Hippocampal formation (tissue), 2 donors: Measurements from ENCODE around the gene RAB11FIP3.
A peak's percentile ranks its signal among the peaks of the same experiment; 100 is the strongest.
"Not testable (repeated sequence)": the region's sequence is repeated elsewhere in the genome, so short reads cannot be mapped to it uniquely, and the experiment has no call there.

Experiments
- DNase-seq, 2 donors: peaks; one replicate each; lab custom pipeline; 2025; lab: John Stamatoyannopoulos, UW

The RAB11FIP3 gene

DNA sequence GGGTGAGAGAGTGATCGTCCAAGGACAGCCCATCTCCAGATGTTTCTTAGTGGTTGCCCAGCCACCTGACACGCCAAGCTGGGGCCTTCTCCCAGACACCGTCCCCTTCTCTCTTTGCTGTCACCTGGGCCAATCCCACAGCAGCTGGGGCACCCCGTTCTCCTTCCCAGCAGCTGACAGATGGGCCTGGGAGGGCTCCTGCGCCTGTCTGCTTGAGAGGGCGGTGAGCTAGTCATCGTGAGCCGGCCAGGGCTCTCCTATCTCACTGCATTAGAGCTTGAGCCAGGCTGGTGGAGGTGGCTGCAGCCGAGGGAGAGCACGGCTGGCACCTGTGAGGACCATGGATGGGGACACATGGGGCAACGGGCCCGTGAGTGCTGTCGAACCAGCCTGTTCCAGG lies 41.2 kb downstream of the RAB11FIP3 start:
- no peak for DNase-seq

DNA sequence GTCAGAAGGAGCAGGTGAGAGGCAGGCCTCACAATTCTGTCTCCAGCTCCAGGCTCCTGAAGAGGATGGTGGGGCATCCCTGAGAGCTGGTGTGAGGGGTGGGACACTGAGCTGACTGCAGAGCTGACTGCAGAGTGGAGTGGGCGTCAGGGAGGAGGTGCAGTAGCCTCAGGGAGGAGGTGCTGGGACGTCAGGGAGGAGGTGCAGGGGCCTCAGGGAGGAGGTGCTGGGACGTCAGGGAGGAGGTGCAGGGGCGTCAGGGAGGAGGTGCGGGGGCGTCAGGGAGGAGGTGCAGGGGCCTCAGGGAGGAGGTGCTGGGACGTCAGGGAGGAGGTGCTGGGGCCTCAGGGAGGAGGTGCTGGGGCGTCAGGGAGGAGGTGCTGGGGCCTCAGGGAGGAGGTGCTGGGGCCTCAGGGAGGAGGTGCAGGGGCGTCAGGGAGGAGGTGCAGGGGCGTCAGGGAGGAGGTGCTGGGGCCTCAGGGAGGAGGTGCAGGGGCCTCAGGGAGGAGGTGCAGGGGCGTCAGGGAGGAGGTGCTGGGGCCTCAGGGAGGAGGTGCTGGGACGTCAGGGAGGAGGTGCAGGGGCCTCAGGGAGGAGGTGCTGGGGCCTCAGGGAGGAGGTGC lies 41.9 kb downstream of the RAB11FIP3 start:
- DNase-seq = not testable (repeated sequence)

DNA sequence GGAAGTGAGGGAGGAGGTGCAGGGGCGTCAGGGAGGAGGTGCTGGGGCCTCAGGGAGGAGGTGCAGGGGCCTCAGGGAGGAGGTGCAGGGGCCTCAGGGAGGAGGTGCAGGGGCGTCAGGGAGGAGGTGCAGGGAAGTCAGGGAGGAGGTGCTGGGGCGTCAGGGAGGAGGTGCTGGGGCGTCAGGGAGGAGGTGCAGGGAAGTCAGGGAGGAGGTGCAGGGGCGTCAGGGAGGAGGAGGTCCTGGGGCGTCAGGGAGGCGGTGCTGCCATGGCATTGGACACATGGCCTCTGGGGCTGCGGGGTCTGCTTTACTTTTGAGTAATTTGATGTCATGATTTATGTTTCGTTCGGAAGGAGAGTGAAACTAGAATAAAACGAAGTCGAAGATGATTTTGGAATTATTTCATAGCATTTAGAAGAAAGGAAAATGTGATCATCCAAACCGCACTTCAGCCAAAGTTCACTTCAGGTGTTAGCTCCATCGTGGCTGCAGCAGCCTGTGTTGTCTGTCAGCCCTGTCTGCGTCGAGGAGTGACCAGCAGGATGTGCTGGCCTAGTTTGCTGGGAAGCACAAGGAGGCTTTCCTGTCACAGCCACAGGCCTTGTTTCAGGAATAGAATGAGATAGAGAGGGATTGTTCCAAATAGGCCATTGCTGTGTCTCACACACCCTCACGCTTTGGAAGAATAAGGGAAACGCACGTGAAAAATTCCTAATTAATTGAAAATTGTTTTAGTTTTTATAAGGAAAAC lies 42.8 kb downstream of the RAB11FIP3 start:
- DNase-seq = peak; percentile 18 to 57

DNA sequence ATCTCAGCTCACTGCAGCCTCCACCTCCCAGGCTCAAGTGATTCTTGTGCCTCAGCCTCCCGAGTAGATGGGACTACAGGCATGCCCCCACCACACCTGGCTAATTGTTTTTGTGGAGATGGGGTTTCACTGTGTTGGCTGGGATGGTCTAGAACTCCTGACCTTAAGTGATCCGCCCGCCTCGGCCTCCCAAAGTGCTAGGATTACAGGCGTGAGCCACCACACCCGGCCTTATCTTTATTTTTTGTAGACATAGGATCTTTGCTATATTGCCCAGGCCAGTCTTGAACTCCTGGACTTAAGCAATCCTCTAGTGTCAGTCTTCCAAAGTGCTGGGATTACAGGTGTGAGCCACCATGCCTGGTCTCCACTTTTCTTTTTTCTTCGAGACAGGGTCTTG lies 44.0 kb downstream of the RAB11FIP3 start:
- not testable (repeated sequence) for DNase-seq

DNA sequence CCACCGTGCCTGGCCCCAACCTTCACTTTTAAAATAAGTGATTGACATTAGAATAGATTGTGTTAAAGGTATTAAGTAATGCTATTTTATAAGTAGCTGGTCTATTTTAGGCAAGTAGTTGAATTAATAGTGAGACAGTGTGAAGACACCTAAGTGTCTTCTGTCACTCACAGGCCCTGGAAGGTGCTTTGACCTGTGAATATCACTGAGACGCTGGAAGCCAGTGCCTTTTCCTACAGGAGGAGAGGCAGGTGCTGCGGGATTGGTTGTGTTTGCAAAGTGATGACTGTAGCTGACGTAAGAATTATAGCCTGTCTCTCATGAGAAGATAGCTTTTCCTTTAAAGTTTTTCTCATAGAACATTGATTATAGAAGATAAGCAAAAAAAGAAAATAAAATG lies 45.0 kb downstream of the RAB11FIP3 start:
- DNase-seq = no peak

DNA sequence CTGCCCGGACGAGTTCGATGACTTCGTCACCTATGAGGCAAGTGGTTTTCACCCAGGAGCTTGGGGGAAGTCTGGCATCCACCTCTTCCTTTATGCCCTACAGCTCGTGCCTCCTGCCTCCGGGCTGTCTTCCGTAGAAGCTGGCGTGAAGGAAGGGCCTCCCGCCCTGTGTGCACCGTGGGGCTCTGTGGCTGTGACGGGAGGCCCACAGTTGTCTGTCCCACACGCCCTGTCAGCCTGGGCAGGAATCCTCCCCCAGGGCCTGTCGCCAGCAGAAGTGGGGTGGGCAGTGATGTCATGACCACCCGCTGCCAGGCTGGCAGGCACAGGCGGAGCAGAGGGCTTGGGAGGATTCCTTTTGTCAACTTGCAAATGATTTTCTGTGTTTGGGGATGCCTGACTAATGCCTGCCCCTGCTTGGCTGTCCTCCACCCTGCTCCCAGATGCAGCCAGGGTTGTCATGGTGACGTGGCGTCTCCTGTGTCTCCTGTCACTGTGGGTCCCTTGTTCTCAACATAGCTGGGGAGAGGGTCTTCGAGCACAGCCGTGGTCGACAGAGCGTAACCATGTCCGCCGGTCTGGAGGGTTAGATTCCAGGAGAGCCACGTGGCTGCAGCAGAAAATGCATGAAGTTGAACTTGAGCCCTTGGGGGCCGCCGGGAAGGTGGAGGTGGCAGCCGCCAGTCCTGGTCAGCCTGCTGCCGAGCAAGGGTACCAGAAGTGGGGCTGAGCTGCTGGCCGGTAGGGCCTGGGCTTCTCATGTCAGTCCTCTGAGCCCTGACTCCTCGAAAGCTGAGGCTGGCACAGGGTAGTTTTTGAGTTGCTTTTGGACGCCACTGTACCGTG lies 46.1 kb downstream of the RAB11FIP3 start:
- DNase-seq = peak; percentile 94 to 95

DNA sequence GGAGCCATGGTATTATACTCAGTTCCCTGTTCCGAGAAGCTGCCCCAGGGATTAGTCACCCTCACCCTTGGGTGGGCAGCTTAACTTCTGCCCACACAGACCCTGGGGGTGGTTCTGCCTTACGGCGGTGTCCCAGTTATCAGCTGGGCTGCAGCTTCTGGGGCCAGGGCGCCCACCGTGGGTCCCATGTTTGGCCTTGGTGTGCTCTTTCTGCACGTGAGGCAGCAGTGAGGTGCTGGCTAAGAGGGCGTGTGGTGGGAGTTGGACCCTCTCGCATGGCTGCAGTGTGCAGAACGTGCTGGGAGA lies 46.7 kb downstream of the RAB11FIP3 start:
- no peak for DNase-seq

DNA sequence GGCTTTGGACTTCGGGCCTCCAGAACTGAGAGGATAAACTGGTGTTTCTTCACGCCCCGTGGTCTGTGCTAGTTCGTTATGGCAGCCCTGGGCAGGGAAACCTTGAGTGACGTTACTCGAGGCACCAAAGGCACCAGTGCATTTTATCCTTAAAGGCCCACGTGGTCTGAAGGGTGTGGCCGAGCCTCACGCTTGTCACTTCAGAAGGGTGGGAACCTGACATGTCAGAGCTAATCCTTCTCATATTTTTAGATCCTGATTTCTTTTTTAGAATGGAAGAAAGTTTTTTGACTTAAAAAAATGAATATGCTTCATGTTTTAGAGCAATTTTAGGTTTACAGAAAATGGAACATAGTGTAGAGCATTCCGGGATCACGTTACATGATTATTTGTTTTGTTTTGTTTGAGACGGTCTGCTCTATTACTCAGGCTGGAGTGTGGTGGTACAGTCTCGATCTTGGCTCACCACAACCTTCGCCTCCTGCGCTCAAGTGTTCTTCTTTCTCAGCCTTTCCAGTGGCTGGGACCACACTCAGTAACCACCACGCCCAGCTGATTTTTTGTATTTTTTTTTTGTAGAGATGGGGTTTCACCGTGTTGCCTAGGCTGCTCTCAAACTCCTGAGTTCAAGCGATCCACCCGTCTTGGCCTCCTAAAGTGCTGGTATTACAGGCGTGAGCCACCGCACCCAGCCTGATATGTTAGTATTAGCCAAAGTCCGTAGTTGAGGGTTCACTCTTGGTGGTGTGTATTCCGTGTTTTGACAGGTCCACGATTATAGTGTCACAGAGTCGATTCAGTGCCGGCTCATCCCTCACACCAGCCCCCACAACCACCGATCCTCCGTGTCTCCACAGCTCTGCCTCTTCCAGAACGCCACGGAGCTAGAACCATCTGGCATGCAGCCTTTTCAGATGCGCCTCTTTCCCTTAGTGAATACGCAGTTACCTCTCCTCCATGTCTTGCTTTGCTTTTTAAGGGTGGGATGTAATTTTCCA lies 47.9 kb downstream of the RAB11FIP3 start:
- DNase-seq = no peak

DNA sequence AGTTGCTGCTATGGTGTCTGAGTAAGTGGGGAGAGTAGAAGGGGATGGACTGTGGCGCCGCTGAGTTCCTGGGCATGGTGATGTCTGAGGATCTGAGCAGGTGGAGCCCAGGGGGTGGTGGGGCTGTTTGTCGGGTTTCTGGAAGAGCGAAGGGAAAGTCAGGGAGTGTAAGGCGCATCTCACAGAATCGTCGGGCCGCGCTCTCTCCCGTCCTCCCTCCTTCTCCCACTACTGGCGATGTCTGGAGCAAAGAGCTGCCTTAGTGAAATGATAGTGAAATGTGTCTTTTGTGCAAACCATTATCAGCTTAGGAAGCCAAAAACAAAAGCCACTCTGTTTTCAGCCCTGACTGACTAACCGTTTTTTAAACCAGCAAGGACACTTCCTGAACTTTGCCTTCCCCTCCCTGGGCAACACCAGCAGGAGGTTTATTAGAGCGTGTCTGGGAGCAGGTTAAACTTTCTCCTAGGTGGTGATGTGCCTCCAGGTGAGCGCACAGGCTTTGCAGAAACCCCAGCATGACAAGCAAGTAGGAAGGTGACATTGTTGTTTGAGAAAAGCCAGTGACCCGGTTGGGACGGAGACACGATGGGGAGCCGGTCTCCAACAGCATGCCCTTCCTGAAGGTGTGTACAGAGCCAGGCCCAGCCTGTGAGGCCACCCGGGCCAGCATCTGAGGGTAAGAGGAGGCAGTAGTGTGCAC lies 49.1 kb downstream of the RAB11FIP3 start:
- peak; percentile 45 to 62 for DNase-seq

DNA sequence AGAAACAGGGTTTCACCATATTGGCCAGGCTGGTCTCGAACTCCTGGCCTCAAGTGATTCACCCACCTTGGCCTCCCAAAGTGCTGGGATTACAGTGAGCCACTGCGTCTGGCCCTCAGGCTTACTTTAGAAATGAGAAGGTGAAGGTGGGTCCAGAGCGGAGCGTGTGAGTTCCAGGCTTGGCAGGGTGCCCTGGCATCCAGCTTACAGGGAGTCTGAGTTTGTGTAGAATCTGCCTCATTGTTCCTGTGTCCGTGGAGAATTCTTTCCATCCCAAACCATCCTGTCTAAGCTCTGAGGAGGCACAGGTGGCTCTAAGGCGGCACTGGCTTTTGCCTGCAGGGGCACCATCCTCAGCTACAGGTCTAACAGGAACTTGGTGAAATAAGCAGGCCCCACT lies 50.6 kb downstream of the RAB11FIP3 start:
- DNase-seq = no peak

DNA sequence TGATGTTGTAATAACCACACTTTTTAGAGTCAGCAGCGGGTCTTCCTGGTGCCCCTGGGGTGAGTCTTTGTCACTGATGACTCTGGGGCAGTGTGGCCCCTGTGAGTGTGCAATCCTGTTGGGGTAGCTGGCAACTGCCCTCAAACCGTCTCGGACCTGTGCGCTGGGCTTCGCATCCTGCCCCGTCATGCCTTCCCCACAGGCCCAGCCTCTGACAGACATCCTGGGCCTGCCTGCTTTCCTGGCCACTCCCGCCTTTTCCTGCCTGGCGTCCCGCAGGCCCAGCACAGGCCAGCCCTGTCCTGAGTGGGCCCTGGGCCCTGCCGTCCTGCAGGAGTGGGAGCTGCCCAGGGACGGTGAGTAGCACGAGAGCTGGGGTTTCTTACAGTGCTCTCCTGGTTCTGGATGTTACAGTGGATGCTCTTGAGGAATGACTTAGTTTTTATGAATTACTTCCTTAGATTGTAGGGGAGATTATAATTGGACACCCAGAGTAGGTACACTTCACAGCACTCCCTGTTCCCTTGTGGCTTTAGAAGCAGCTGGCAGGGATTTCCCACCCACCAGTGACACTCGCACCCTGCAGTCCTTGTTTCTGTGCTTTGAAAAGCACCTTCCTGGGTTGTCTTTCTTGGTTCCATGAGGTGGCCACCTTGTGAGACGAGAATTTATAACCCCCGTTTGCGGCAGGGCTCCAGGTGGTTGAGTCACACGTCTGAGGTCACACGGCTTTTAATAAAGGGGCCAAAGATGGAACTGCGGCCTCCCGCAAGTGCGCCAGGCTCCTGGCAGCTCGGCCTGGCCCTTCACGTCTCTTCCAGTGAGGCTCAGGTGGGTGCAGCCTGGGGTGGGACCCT lies 52.1 kb downstream of the RAB11FIP3 start:
- DNase-seq = no peak

DNA sequence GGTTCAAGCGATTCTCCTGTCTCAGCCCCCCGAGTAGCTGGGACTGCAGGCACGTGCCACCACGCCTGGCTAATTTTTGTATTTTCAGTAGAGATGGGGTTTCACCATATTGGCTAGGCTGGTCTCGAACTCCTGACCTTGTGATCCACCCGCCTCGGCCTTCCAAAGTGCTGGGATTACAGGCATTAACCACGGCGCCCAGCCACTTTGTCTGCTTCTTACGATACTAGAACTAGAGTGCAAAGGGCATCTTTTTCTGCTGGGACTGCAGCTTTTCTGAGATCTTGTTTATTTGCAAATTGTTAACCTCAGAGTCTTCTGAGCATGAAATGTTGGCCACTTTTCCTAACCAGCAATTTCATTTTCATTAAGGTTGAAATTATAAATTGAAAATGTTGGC lies 52.8 kb downstream of the RAB11FIP3 start:
- not testable (repeated sequence) for DNase-seq

DNA sequence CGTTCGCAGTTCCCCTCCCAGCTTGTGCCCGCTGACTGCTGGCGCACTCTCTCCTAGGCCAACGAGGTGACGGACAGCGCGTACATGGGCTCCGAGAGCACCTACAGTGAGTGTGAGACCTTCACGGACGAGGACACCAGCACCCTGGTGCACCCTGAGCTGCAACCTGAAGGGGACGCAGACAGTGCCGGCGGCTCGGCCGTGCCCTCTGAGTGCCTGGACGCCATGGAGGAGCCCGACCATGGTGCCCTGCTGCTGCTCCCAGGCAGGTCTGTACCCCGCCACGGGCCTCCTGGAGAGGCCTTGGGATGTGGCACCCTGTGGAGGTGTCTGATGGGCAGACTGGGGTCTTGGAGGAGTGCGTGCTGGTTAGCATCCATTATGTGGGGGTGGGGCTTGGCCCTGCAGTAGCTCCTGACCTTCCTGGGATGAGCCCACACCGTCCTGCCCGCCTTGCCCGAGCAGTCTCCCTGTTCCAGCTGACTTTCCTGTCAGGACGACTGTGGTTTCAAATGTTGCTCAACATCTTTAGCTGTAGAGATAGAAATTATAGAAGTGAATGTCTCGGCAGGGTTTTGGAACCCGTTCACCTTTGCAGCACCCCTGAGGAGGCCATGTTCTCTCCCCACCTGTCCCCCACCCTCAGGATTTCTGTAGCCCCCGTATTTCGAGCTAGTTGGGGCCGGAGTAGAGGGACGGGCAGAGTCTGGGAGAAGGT lies 57.2 kb downstream of the RAB11FIP3 start:
- DNase-seq = no peak

DNA sequence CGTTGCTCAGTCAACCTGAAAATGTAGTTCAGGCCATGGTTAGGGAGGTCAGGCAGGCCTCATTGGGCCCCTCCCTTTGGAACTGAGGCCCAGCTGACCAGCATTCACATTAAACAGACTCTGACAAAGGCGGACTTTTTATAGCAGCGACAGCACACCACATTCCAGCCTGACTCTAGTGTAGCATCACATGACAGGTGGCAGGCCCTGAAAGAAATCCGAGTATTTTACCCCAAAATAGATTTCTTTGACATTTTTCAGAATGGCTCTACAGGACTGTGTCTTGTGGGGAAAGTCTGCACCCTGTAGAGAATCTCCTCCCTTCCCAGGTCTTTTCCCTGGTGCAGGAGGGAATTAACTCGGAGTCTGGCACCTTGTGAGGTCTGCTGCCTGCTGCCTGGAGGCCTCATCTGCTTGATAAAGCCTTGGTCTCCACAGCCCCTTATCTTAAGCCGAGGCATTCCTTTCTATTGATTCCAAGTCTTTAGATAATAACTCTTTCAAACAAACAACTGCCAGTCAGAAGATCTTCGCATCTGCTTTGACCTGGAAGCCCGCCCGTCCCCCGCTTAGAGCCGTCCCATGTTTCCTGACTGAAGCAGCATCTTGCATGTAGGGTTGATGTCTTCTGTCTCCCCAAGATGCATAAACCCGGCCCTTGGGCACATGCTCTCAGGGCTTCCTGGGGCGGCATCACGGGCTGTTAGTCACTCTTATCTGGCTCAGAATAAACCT lies 58.1 kb downstream of the RAB11FIP3 start:
- DNase-seq = peak in 1 of 2 donors; percentile 31

DNA sequence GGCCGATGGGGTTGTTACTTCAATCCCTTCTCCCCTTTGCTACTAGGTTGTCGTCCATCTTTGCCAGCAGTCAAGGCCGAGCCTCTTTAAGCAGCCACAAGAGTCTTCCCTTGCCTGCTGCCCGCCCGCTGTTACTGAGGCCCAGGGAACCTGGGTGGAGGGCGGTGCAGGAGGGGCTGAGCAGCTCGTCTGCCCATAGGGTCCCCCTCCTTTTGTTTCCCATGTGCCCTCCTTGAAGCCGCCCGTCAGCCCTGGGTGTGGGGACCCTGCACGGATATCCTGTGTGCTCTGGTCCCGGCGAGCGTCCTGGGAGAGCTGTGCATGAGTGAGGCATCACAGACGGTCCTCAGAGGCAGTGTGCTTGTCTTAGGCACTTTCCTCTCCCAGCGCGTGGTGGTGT lies 64.2 kb downstream of the RAB11FIP3 start:
- DNase-seq = no peak

DNA sequence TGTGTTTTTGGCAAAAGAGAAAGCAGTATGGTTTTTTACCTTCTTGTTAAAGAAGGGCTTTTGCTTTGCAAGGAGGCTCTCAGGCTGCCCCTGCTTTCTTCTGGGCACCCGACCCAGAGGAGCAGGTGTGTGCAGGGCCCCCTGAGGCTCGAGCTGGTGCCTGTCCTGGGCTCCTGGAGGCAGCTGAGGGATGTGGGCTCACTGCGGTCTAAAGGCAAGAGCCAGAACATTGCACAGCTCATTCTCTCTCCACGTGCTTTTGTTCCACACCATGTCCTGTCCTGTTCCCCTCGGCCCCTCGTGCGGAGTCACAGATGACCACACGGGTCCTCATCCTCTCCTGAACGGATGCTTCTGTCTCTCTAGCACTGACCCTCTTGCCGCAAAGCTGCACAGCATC lies 65.3 kb downstream of the RAB11FIP3 start:
- DNase-seq = no peak

DNA sequence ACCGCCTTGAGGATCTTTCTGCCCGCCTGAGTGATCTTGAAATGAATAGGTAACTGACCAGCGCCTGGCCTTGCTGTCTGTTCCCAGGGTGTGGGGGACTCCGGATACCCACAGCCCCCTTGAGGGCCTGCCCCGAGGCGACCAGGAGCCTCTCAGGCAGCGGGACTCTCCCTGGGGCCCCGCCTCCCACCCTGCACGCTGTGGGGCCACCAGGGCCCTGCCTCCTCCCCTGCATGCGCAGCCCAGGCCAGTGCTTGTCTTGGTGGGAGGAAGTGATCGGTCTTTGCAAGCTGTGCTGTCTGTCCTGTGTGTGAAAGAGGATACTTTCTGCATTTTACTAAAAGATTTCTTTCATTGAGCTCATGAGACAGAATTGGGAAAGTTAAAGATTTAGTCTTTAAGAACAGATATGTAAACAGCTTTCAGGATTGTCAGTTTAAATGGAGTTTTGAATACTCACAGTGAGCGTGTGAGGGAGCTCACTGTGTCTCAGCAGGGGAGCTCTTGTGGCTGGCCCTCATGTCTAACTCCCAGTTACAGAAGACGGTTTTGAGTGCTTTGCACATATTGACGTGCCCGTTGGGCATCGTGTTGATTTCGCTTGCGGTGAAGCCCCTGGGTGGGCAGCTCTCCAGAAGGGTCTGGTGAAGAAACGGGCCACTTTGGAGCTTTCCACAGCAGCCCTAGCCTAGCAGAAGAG lies 65.9 kb downstream of the RAB11FIP3 start:
- DNase-seq = no peak

DNA sequence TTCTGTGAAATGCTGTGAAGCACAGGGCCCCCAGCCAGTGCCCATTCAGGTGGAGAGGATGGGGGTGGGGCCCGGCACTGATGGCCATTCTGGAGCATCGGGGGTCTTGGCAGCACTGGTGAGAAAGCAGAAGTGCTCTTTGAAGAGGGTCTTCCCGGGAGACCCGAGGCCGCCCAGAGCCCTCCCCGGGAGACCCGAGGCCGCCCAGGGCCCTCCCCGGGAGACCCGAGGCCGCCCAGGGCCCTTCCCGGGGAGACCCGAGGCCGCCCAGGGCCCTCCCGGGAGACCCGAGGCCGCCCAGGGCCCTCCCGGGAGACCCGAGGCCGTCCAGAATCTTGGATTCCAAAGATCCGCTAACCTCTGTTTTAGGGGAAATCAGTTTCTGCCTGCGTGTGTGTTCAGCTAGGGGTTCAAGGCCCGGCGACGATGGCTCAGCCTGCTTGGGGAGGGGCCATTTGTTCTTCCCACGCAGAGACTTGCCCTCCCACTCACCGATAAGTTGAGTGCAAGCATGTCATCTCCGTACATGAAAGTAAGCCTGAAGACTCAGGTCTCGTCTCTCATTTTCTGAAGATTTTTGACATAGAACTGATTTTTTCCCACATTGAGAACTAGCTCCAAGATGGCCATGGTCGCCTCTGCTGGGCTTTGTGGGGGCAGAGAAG lies 66.9 kb downstream of the RAB11FIP3 start:
- no peak for DNase-seq
